Effector CD4-positive, alpha-beta T cell (primary cell): Measurements from ENCODE around the gene SSBP3.

Experiments
- DNase-seq: peaks from one replicate; pipeline ENCODE4 v3.0.0-alpha.2; 2020

SSBP3 gene

DNA sequence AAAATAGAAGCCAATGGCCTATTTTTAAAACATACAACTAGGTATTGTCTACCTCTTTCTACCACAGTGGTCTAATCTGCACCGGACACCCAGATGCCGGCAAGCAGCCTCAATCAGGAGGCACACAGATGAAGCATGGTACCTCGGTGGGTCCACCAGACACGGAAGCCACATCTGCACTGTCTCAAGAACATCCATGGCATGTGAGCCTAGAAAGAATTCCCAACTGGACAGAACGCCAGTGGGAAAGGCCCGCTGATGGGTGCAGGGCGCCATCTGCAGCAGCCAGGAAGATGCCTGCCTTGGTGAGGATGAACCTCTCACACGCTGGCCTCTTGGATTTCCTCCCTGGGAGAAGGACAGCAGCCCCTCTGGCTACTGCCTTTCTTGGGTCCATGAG lies 126.7 kb downstream of the SSBP3 start:
- no peak for DNase-seq

- no peak for DNase-seq
Observed at GRCh38 chr1:54278941-54279422, 127.2 kb downstream of the SSBP3 start.

DNA sequence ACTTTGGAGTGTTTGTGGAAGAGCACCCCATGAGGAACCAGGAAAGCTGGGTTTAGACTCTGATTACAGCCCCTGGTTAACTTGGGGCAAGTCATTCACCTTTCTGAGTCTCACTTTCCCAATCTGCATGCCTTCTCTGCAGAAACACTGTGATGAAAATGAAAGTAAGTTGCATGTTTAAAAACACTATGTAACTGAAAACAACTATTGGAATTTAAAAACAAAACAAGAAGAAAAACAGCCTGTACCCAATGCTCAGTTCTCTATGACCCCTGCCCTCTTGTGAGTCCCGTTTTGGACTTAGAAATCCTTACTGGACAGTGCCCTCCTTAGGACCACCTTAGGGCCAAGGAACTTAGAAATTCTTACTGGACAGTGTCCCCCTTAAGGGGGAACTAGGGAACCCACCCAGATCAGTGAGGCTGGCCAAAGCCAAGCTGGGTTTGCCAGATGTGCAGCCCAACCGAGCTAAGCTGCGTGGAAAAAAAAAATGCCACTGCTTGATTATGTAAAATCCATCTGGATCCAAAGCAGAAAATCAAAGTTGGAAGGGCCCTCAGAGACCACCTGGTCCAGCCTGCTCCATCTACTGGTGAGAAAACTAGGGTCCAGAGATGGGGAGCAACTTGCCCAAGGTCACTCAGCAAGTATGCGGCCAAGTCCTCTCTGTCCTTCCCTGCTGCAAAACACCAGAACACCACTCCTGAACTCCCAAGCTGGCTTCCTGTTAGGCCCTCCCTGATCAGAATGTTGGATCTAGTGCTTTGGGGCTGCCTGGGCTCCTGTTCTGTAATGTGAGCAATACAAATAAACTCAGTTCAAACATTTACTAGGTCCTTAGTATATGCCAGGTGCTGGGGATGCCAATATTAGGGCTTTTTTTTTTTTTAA lies 128.5 kb downstream of the SSBP3 start:
- DNase-seq: no peak

- no peak for DNase-seq
Observed at GRCh38 chr1:54276617-54277450, 129.4 kb downstream of the SSBP3 start.

- DNase-seq: no peak
Observed at GRCh38 chr1:54275349-54275748, 130.8 kb downstream of the SSBP3 start.

DNA sequence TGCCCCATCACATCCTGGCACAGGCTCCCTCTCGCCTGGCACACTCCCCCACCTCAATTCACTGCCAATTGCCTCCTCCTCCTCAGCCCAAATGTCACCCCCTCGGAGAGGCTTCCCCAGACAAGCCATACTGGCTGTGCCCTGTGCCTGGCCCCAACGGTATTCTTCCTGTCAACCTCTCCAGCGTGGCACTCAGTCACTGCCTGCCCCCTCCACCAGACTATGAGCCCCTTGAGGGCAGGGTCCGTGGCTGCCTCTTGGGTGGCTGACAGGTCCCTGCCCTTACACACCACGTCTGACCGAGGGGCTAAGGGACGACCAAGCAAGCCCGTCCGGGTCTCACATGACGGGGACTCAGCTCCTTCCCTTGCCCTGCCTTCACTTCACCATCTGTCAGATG lies 131.3 kb downstream of the SSBP3 start:
- no peak for DNase-seq

DNA sequence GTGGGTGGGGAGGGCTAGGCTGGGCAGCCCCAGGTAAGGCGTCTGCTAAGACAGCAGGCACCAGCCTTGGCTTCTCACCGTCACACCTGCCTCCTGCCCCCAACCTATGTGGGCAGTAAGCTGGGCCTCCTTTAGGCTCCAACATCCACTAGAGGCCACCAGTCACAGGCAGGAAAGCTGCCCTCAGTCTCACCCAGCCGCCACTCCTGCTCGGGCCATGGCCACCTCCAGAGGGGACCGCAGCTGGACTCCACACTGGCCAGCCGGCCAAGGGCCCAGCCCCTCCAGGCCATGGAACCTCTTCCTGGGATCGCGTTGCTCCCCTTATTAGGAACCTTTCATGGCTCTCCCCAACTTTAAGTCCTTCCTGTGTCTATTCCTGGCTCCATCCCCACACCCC lies 131.7 kb downstream of the SSBP3 start:
- no peak for DNase-seq

GRCh38 chr1:54273795-54274163 lies 132.4 kb downstream of the SSBP3 start:
- no peak for DNase-seq

GRCh38 chr1:54273092-54273794 lies 133.0 kb downstream of the SSBP3 start:
- no peak for DNase-seq

- DNase-seq: no peak
Observed at GRCh38 chr1:54272772-54273091, 133.5 kb downstream of the SSBP3 start.

DNA sequence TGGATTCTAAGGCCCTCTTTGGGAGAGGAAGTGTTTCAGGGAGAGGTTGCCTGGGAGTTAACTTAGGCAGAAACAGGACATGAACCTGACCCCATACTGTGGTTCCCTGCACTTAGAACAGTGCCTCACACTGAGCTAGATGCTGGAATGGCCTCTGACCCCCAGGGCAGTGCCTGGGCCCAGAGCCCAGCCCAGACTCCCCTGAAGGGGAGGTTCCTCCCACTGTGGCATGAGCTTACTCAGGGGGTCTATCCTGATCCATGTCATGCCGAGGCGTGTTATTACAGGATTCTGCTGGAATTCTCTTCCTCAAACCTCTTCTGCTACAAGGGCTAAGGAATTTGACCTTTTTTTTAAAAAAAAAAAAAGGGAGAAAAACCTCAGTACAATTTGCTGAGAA lies 134.1 kb downstream of the SSBP3 start:
- no peak for DNase-seq

DNA sequence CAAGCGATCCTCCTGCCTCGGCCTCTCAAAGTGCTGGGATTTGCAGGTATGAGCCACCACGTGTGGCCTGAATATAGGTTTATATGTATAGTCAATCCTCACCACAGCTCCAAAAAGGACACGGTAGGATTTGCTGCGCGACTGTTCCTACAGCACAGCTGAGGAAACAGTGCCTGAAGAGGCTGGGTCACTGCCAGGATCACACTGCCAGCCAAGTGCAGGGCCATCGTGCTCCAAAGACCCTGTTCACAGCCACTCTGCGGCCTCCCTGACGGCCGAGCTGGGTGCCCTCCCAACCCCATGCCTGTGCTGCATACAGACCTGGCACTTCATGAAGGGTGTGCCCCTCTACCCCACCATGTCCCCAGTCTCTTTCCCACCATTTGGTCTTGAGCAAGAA lies 134.9 kb downstream of the SSBP3 start:
- no peak for DNase-seq

DNA sequence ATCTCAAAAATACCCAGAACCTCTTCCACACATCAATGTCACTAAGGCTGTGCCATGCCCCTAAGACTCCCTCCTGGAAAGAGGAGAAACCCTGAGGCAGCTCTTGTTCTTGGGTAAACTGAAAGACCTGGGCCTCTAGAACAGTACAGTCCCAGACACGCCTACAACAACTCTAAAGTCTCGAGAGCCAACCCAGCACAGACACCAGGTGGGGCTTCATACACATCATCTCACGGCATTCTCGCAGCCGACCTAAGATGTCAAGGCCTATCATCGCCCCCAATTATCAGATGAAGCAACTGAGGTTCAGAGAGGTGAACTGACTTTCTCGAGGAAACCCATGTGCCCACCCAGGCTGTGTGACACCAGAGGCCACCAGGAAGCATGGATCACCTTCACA lies 135.7 kb downstream of the SSBP3 start:
- no peak for DNase-seq

- no peak for DNase-seq
Observed at GRCh38 chr1:54268762-54269297, 137.4 kb downstream of the SSBP3 start.

DNA sequence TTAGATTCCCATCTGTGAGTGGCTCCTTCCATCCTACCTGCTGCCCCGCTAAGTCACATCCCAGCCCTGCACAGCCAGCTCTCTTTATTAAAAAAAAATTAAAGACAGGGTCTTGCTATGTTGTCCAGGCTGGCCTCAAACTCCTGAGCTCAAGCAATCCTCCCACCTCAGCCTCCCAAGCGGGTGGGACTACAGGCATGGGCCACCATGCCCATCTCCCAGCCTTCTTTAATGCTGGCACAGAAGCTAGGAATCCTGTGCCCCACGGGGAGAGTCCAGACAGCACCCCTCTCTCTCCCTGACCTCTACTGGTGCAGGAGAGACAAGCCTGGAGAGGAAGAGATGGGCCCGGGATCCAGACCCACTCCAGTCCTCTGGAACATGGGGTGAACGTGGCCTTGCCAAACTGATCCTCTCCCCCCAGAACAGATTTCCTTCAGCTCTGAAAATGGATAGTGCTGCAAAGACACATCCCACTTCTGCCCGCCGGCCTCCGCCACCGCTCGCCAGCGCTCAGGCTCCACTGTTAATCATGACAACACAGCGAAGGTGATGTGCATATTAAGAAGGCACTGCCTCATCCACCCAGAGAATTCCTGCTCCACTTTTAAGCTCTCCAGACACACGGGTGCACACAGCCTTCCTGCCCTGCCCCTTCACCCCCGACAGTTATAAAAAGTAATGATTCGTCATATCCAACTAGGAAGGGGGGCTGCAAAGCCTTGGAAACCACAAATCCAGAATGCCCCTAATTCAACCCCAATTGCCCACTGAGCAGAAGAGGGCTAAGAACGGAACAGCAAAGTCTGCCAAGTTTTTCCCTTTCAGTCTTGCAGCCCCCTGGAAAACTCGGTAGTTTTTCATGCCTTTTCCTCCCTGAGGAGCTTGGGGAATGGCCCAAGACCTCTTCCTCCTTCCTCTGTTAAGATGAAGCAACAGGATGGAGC lies 138.1 kb downstream of the SSBP3 start:
- DNase-seq: no peak

GRCh38 chr1:54266908-54267307 lies 139.3 kb downstream of the SSBP3 start:
- no peak for DNase-seq

- no peak for DNase-seq
Observed at GRCh38 chr1:54266195-54266594, 140.0 kb downstream of the SSBP3 start.

DNA sequence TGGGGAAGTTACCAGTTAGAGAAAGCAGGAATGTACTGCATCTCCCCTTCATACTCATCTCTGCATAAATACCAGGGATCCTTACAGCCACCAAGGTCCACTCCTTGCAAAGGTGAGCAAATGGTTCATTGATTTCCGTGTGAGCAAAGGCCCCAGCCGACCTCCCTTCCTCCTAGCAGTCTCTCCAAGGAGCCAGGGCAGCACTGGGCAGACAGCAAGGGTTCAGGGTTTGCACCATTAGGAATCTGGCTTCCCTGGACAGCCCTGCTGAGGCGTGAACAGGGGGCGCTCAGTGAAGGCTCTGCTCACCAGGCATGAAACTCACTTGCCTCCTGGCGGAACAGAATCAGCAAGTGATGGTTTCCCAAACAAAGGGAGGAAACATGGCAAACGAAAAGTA lies 140.5 kb downstream of the SSBP3 start:
- no peak for DNase-seq

- DNase-seq: no peak
Observed at GRCh38 chr1:54265126-54265525, 141.1 kb downstream of the SSBP3 start.

- DNase-seq: no peak
Observed at GRCh38 chr1:54263601-54264226, 142.5 kb downstream of the SSBP3 start.

DNA sequence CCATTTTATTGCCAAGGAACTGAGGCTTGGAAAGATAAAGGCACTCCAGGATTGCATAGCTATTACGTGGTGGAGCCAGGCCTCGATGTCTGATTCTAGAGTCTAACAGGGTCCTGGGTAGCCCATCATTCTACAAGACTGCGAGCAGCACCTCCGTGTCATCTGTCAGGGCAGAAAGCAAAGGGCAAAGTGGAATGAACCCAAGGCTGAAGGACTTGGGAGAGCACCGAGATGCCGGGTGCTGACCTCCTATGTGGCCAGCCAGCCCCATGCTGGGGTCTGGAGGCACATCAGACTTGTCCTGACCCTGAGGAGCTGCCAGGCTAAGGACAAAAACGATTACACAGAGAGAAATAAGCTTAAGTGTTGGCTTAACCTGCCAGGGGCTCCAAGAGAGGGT lies 143.9 kb downstream of the SSBP3 start:
- DNase-seq: no peak

- DNase-seq: no peak
Observed at GRCh38 chr1:54260810-54261209, 145.4 kb downstream of the SSBP3 start.
